GM21717 (cell line): Measurements from ENCODE around the gene PIK3CG.
"Not testable (repeated sequence)": the region's sequence is repeated elsewhere in the genome, so short reads cannot be mapped to it uniquely, and the experiment has no call there.

Source experiments
- ATAC-seq: cut with Tn5 transposase; IDR thresholded peaks from one replicate; pipeline ENCODE4 v1.9.1; 2021; ENCODE audit warnings: mild to moderate bottlenecking, moderate library complexity; ENCODE audit not compliant: unreplicated experiment

The PIK3CG gene

DNA sequence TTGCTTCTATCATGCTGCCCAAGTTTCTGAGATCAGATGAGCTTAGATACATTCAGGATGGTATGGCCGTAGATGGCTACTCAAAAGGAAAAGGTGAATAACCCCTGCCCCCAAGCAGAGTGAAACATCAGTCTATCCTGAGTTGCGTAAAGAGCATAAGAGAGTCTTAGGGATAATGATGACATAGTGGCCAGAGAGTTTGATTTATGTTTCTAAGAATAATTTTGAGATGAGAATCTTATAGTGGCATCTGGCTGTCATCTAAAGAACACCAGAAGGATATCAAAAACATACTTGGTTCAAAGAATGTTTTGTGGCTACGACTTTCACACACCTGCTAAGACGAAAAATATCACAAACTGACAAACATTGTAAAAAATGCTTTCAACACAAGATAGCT, 20.6 kb downstream of the PIK3CG start:
- no peak for ATAC-seq

DNA sequence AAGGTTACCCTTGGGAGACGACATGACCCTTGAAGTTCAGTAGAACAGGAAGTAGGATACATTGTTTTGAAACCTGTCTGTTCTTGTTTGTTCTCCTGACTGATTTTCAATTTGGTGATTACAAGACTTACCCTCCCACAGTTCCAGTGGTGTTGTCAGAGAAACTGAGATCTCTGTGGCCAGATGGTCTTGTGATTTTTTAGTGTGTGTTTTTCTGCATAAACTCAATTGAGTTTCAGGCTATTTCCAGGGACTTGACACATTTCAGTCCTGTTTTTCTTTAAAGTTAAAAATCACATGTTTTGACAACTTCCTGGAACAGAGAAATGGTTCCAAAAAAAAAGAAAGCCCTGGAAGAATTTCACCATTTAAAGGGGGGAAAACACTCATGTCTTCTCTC, 22.3 kb downstream of the PIK3CG start:
- ATAC-seq, result peak; percentile 69

DNA sequence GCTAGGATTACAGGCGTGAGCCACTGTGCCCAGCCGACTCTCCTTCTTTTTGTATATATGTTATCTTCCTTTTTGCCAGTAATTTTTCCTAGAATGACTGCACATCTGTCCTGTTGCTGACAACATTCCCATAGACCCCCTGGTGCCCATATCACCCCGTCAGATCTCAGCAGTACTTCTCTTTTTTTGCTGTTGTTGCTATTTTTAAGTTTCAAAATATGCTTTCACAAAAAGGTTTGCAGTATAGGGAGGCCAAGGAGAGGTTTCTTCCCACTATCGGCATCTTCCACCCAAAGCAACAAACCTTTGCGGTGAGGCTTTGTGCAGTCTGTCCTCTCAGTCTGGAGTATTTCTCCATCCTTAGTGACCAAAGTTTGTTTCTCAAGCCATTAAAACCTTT, 23.1 kb downstream of the PIK3CG start:
- no peak for ATAC-seq

DNA sequence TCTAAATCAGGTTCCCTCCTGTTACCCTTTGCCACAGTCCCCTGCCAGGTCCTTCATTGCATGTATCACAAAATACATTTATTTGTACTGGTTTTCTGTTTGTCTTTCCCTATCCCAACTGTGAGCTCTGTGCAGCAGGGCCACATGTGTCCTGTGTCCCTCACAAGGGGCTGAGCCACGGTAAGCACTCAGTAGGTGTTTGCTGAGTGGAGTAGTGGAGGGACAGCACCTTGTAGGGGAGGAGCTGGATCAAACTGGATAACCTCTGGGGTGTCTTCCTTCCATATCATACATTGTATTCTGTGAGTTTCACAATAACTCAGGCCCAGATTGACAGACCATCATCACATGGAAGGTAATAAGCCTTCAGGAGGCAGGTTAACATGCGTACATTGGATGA, 25.9 kb downstream of the PIK3CG start:
- ATAC-seq, result no peak

DNA sequence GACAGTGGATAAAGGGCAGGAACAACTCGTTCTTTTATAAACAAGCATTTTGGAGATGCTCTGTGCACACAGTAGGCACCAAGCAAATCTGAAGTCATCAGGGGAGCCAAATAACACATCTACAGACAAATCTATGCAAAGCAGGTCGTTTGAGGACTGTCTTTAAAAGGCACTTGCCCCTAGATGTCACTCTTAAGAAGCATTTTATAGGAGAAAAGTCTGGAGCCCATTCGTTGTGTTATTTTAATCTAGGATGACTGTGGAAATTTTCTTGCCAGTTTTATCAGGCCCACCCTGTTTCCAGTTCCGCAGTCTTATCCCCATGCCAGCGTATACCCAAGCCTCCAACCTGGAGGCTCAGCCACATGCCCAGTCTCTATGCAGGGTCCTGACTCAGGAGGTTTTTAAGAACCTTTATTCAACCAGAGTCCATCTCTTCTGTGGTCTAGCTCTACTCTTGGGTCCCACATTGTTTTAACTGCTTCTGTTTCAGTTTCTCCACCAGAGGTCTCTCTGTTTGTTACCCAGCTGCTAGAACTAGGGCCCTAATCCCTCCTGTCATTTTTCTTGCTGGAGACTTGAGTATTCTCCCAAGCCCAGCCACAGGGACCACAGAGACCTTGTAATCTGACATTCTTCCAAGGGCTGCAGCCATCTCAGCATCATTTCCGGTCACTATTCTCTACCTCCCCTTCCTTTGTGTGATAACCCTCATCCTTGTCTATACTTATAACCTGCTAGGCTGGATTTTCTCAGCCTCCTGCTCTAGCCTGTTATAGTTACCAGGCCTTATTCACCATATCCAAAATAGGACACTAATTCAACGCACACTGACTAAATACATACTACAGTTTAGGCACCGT, 26.7 kb downstream of the PIK3CG start:
- no peak for ATAC-seq

DNA sequence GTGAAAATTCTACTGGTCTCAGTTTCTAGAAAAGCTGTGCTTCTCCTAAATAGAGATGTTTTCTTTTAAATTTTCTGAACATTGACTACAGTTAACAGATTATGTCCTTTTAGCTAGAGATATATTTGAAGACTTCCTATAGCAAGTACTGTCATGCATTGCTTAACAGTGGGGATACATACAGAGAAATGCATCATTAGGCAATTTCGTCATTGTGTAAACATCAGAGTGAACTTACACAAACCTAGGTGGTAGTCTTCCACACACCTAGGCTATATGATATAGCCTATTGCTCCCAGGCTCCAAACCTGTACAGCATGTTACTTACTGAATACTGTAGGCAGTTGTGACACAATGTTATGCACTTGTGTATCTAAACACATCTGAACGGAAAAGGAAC, 28.5 kb downstream of the PIK3CG start:
- ATAC-seq, result no peak

DNA sequence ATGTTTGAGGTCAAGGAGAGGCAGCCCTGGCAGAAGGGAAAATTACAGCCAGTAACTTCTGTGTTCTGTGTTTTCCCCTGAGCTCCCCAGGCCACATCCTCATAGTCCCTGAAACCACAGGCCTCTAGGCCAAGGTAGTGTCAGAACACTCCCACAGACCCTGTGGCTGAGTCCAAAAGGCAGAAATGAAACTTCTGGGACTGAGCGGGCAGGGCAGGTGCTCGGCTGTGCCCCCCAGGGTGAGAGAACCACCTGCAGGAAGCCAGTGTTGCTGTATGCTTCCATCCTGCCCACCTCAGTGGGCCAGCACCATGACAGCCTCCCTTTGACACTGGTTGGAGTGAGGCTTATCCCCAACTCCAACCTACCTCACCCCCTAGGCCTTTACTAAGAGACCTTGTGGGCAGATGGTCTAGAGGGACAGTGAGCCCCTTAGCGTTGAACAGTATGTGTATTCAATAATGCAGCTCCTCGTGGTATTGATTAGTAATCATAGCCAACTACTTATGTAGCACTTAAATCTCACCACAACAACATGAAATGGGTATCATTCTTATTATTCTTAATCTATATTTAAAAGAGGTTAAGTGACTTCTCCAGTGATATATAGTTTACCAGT, 30.3 kb downstream of the PIK3CG start:
- ATAC-seq, result peak; percentile 94

DNA sequence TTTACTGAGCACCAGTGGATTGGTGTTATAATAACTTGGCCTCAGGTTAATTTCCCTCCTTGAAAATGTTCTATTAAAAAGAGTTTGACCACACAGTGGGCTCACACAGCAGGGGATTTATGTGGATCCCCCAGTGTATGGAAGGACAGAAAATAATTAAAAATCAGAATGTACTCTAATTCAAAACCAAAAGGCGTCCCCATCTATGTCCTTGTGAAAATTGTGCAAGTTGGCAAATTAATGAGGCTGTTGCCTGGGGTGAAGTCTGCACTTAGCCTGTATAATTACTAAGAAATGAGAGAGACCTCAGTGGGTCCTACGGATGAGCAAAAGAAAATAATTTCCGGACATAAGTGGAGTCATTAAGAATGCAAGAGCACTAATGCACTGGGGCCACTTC, 31.1 kb downstream of the PIK3CG start:
- ATAC-seq, result no peak

DNA sequence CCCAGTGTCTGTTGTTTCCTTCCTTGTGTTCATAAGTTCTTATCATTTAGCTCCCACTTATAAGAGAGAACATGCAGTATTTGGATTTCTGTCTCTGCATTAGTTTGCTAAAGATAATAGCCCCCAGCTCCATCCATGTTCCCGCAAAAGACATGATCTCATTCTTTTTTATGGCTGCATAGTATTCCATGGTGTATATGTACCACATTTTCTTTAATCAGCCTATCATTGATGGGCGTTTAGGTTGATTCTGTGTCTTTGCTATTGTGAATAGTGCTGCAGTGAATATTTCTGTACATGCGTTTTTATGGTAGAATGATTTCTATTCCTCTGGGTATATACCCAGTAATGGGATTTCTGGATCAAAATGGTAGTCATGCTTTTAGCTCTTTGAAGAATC, 32.5 kb downstream of the PIK3CG start:
- not testable (repeated sequence) for ATAC-seq

DNA sequence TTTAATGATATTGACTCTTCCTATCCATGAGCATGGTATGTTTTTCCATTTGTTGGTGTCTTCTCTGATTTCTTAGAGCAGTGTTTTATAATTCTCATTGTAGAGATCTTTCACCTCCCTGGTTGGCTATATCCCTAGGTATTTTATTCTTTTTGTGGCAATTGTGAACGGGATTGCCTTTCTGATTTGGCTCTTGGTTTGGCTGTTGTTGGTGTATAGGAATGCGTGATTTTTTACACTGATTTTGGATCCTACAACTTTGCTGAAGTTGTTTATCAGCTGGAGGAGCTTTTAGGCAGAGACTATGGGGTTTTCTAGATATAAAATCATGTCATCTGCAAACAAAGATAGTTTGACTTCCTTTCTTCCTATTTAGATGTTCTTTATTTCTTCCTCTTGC, 33.9 kb downstream of the PIK3CG start:
- ATAC-seq, result not testable (repeated sequence)

DNA sequence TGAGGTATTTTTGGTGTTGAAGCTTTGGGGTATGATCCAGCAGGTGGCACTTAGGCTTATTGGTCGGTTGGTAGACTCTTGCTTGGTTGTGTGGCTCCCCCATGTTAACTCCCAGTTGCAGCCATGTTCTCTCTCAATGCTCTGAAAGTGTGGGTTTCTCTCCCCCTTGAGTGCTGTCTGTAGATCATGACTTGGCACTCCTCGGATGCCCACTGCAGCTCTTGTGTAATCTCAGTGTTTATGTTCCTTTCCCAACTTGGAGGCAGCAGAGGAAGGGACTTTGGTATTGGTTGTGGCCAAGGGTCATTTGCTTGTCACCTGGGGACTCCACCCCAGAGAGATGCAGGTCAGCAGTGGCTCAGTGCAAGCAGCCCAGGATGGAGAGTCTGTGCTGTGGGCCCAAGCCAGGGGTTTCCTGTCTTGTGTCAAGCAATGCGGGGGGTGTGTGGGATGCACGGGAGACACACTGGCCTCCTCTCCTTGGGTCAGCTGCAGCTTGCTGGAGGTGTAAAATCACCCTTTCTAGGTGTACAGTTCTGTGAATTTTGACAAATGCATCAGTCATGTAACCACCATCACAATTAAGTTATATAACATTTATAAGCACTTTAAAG, 36.9 kb downstream of the PIK3CG start:
- no peak for ATAC-seq

DNA sequence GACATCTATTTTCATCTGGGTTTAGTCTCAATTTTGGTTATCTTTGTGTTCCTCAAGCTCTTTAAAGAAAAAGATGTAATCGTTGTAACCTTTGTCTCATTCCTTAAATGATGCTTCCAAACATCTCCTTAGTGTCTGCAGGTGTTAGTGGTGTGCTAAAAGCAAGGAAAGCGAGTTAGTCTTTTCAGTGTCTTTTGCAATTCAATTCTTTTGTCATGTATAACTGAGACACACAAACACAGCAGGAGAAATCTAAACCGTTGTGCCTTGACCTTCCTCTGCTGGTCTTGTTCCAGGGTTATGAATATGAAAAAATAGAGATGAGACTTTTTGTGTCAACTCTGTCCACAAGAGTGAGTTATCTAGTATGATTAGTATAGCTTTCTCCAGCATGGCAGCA, 40.7 kb downstream of the PIK3CG start:
- no peak for ATAC-seq

DNA sequence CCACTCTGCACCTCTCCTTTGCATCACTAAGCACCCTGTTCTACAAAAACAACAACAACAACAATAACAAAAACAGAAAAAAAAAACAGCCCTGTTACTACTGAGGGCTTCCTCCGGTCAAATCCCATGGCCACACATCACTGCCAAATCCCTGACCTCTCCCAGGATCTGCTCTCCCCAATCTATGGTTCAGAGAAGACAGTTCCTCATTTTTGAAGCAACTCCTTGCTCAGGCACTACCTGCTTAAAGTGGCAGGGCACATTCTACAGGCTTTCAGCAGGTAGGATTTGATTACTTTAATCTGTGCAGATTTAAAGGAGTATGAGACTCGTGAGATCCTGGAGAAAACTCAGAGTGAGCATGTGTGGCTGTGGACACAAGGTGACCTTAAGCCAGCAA, 46.9 kb downstream of the PIK3CG start:
- ATAC-seq, result no peak

DNA sequence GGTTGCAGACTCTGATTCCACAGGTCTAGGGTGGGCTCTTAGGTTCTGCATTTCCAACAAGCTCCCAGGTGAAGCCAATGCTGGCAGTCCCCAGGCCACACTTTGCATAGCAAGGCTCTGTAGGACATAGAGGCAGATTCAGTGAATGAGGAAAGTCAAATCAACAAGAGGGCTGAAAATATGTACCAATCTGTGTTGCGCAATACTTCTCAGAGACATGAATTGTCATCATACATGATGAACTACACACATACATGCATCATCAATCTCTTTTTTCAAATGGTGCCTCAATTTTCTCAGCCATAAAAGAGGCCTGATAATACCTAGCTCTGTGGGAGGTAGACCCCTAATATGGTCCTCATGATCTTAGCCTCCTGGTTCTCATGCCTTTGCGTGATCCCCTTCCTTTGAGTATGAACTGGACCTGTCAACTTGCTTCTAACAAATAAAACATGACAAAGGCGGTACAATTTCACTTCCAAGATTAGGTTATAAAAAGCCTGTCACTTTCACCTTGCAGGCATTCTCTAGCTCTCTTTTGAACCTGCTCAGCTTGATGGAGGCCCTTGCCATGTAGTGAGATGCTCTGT, 49.0 kb downstream of the PIK3CG start:
- no peak for ATAC-seq

DNA sequence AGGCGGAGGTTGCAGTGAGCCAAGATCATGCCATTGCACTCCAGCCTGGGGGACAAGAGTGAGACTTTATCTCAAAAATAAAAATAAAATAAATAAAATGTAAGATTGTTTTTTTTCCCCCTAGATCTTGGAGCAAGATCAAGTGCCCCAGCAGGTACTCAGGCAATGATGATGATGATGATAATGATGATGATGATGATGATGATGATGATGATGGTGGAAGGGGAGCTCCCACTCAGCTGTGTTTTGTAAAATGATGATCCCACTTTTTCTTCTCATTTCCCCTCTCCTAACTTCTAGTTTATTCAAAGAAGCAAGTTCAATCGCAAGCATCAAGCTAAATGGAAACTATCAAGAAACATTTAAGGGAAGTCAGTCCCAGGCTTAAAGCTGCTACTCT, 50.3 kb downstream of the PIK3CG start:
- ATAC-seq, result no peak

DNA sequence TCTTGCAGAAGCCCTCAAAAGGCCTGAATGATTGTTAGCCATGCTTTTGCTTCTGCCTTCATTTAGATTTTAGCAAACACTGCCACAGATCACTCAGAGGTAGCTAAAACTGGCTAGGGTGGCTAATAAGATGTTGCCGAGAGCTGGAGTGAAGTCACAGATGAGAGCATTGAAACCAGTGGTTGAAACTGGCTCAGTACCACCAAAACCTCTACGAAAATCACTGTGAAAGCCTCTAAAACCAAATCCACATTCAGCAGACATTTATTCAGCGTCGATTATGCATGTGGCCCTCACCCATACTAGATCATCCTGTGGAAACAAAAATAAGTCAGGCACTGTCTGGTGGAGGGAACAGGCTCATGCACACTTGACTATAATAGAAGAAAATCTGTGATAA, 50.8 kb downstream of the PIK3CG start:
- ATAC-seq, result peak; percentile 99

DNA sequence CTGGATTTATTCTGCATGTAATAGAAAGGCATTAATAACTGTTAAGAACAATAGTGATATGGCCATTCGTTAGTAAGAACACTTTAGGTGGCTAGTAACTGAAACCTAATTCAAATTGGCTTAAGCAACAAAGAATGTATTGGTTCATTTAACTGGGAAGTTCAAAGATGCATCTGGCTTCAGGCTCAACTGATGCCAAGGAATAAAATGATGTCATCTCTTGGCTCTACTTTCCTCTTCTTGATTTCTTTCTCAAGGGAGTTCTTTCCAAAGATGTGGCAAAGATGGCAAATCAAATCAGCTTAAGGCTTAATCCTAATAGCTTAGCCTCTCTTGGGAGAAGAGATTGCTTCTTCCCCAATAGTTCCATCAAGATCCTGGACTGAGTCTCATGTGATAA, 51.6 kb downstream of the PIK3CG start:
- no peak for ATAC-seq

DNA sequence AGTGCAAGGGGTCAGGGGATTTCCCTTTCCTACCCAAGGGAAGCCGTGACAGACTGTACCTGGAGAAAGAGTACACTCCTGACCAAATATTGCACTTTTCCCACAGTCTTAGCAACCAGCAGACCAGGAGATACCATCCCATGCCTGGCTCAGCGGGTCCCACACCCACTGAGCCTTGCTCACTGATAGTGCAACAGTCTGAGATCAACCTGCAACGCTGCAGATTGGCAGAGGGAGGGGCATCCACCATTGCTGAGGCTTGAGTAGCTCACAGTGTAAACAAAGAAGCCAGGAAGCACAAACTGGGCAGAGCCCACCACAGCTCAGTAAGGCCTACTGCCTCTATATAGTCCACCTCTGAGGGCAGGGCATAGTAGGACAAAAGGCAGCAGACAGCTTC, 53.9 kb downstream of the PIK3CG start:
- no peak for ATAC-seq

DNA sequence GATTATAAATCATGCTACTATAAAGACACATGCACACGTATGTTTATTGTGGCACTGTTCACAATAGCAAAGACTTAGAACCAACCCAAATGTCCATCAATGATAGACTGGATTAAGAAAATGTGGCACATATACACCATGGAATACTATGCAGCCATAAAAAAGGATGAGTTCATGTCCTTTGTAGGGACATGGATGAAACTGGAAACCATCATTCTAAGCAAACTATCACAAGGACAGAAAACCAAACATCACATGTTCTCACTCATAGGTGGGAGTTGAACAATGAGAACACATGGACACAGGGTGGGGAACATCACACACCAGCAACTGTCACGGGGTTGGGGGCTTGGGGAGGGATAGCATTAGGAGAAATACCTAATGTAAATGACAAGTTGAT, 59.4 kb downstream of the PIK3CG start:
- not testable (repeated sequence) for ATAC-seq

DNA sequence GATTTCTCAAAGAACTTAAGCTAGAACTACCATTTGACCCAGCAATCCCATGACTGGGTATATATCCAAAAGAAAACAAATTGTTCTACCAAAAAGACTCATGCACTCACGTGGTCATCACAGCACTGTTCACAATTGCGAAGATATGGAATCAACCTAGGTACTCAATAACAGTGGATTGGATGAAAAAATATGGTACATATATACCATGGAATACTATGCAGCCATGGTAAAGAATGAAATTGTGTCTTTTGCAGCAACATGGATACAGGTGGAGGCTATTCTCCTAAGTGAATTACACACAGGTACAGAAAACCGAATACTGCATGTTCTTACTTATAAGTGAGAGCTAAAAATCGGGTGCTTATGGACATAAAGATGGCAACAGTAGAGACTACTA, 61.8 kb downstream of the PIK3CG start:
- no peak for ATAC-seq

DNA sequence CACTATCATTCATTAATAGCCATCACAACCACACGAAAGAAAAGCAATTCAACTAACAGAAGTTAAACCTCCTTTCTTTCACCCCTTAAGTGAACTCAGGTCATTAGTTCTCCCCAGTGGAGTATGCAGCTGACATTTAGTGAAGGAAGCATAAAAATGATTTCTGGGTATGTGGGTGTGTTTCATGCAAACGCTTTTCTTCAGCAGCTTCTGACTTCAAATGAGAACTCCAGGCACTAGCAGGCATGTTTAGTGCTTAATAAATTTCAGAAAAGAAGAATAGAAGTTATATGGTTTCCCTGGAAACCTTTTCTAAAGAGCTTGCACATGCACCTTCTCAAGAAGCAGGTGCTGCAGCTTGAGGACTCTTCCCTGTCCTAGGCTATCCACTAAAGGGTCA, 62.5 kb downstream of the PIK3CG start:
- ATAC-seq, result no peak

DNA sequence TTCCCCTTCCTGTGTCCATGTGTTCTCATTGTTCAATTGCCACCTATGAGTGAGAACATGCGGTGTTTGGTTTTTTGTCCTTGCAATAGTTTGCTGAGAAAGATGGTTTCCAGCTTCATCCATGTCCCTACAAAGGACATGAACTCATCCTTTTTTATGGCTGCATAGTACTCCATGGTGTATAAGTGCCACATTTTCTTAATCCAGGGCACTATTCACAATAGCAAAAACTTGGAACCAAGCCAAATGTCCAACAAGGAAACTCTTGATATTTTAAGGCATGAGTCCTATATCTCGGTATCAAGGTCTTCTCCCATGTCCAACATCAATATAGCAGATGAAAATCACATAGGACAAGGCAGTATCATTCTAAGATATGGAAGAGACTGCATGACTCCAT, 64.5 kb downstream of the PIK3CG start:
- not testable (repeated sequence) for ATAC-seq
